CD4-positive, alpha-beta T cell treated with Interleukin-6 for 4 hours (primary cell): ENCODE results near the gene MSN.

ENCODE experiments used
- DNase-seq: peaks from one replicate; pipeline ENCODE4 v3.0.0-alpha.2; 2020; ENCODE audit warnings: mixed read lengths

Gene MSN

GRCh38 chrX:65674204-65674893, 6.9 kb downstream of the MSN start:
- DNase-seq, result peak; percentile 37

GRCh38 chrX:65677954-65678469, 10.6 kb downstream of the MSN start:
- no peak for DNase-seq

- DNase-seq, result no peak
Observed at GRCh38 chrX:65679071-65679540, 11.7 kb downstream of the MSN start.

GRCh38 chrX:65681810-65682209, 14.4 kb downstream of the MSN start:
- DNase-seq, result no peak

GRCh38 chrX:65685112-65685511, 17.7 kb downstream of the MSN start:
- DNase-seq, result no peak

GRCh38 chrX:65686236-65686635, 18.8 kb downstream of the MSN start:
- DNase-seq, result no peak

GRCh38 chrX:65687367-65687766, 19.9 kb downstream of the MSN start:
- DNase-seq, result no peak

- no peak for DNase-seq
Observed at GRCh38 chrX:65688403-65688871, 21.0 kb downstream of the MSN start.

- no peak for DNase-seq
Observed at GRCh38 chrX:65689377-65689776, 21.9 kb downstream of the MSN start.

GRCh38 chrX:65690057-65690855, 22.8 kb downstream of the MSN start:
- DNase-seq, result no peak

- DNase-seq, result no peak
Observed at GRCh38 chrX:65695849-65696449, 28.5 kb downstream of the MSN start.

- no peak for DNase-seq
Observed at GRCh38 chrX:65696613-65697012, 29.2 kb downstream of the MSN start.

GRCh38 chrX:65697211-65697641, 29.8 kb downstream of the MSN start:
- DNase-seq, result no peak

- DNase-seq, result peak; percentile 79
Observed at GRCh38 chrX:65697915-65698796, 30.7 kb downstream of the MSN start.

- no peak for DNase-seq
Observed at GRCh38 chrX:65702956-65703355, 35.5 kb downstream of the MSN start.

- no peak for DNase-seq
Observed at GRCh38 chrX:65705439-65705838, 38.0 kb downstream of the MSN start.

GRCh38 chrX:65706041-65706828, 38.8 kb downstream of the MSN start:
- peak; percentile 44 for DNase-seq

GRCh38 chrX:65707151-65707550, 39.7 kb downstream of the MSN start:
- DNase-seq, result no peak

GRCh38 chrX:65712005-65712806, 44.8 kb downstream of the MSN start:
- no peak for DNase-seq

- no peak for DNase-seq
Observed at GRCh38 chrX:65718538-65718937, 51.1 kb downstream of the MSN start.
